ENCODE data around the gene CHD9. TPM values are rescaled to one million over a fixed set of nuclear protein-coding genes. Genes with fewer than 3 reads are reported as not detected.
A peak's percentile ranks its signal among the peaks of the same experiment; 100 is the strongest.

CHD9 gene
- total RNA-seq, 2 donors from 2014 or later = 39.2 to 66.1 TPM

GRCh38 chr16:53209877-53210276 lies 155.1 kb downstream of the CHD9 start:
- TF ChIP-seq, protein P1, sequence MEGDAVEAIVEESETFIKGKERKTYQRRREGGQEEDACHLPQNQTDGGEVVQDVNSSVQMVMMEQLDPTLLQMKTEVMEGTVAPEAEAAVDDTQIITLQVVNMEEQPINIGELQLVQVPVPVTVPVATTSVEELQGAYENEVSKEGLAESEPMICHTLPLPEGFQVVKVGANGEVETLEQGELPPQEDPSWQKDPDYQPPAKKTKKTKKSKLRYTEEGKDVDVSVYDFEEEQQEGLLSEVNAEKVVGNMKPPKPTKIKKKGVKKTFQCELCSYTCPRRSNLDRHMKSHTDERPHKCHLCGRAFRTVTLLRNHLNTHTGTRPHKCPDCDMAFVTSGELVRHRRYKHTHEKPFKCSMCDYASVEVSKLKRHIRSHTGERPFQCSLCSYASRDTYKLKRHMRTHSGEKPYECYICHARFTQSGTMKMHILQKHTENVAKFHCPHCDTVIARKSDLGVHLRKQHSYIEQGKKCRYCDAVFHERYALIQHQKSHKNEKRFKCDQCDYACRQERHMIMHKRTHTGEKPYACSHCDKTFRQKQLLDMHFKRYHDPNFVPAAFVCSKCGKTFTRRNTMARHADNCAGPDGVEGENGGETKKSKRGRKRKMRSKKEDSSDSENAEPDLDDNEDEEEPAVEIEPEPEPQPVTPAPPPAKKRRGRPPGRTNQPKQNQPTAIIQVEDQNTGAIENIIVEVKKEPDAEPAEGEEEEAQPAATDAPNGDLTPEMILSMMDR (IDR thresholded peaks at IDR 0.05) = no peak
- Histone ChIP-seq H3K9ac (ENCODE audit: low read depth in 2 of 2, low read length in 2 of 2) (no peak overlapping the region), H3K9me3 (no peaks in the 10 kb centered on the region), H3K4me1 (peaks cover 7% of the 10 kb centered on the region), H3K27me3 (no peaks in the 10 kb centered on the region), H3K36me3 (no peaks in the 10 kb centered on the region), H3K27ac (no peak overlapping the region), H3K4me3 (peak overlapping the region; percentile 4)
- intact Hi-C loops (cut with DNase I) = loop anchor here (5.0 to 10.0 kb wide), 2 partner anchors 55 to 153 kb away; no protein-coding TSS in a partner anchor
- no peak for DNase-seq

DNA sequence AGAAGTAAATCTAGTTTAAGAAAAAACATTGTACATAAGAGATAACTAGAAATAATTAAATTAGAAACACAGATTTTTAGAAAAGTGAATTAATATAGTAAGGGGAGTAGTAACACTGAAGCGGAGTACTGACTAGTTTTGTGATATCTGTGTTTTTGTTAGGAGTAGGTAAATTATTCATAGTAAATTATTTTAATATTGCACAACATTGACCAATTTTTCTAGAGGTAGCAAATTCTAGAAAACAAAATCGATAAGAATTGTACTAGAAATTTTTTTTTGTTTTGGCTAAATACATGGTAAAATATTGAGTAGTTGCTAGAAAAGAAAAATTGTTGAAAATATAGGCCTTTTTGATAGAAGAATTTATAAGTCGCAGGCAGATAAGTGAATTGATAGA lies 156.5 kb downstream of the CHD9 start:
- H3K27me3 ChIP-seq = no peaks in the 10 kb centered on the region
- no peaks in the 10 kb centered on the region for H3K36me3 ChIP-seq
- intact Hi-C loops (cut with DNase I) = no loop called here
- H3K4me1 ChIP-seq = peaks cover 7% of the 10 kb centered on the region
- H3K9ac ChIP-seq (ENCODE audit: low read depth in 2 of 2, low read length in 2 of 2) = no peak overlapping the region
- no peak overlapping the region for H3K4me3 ChIP-seq
- TF ChIP-seq, protein P1 (IDR thresholded peaks at IDR 0.05) = no peak
- no peaks in the 10 kb centered on the region for H3K9me3 ChIP-seq
- no peak overlapping the region for H3K27ac ChIP-seq
- DNase-seq = no peak

GRCh38 chr16:53212893-53213223 lies 158.1 kb downstream of the CHD9 start:
- H3K27ac ChIP-seq = no peak overlapping the region
- no peaks in the 10 kb centered on the region for H3K27me3 ChIP-seq
- no peaks in the 10 kb centered on the region for H3K36me3 ChIP-seq
- intact Hi-C loops (cut with DNase I) = no loop called here
- TF ChIP-seq, protein P1 (IDR thresholded peaks at IDR 0.05) = no peak
- H3K9ac ChIP-seq (ENCODE audit: low read depth in 2 of 2, low read length in 2 of 2) = no peak overlapping the region
- no peaks in the 10 kb centered on the region for H3K9me3 ChIP-seq
- H3K4me1 ChIP-seq = peaks cover 5% of the 10 kb centered on the region
- no peak for DNase-seq
- H3K4me3 ChIP-seq = no peak overlapping the region

- H3K4me1 ChIP-seq = peaks cover 3% of the 10 kb centered on the region
- intact Hi-C loops (cut with DNase I) = no loop called here
- H3K9ac ChIP-seq (ENCODE audit: low read depth in 2 of 2, low read length in 2 of 2) = no peak overlapping the region
- H3K27me3 ChIP-seq = no peaks in the 10 kb centered on the region
- no peak overlapping the region for H3K4me3 ChIP-seq
- H3K9me3 ChIP-seq = no peaks in the 10 kb centered on the region
- DNase-seq = no peak
- TF ChIP-seq, protein P1 (IDR thresholded peaks at IDR 0.05) = no peak
- H3K36me3 ChIP-seq = no peaks in the 10 kb centered on the region
- H3K27ac ChIP-seq = no peak overlapping the region
Observed at GRCh38 chr16:53213542-53213941, 158.8 kb downstream of the CHD9 start.

DNA sequence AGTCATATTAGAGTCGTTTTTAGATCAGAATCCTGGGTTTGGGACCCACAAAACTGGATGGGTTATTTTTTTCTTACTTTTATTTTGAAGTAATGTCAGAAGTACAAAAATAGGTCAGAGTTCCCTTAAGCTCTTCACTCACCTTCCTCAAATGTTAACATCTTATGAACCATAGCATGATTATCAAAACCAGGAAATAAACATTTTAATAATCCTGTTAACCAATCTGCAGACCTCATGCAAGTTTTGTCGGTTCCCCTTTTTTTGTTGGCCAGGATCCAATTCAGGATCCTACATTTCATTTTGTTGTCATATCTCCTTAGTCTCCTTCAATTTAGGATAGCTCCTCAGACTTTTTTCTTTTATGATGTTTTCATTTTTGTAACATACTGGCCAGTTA lies 162.0 kb downstream of the CHD9 start:
- Histone ChIP-seq H3K4me3 (no peak overlapping the region), H3K27ac (no peak overlapping the region), H3K36me3 (no peaks in the 10 kb centered on the region), H3K9ac (ENCODE audit: low read depth in 2 of 2, low read length in 2 of 2) (no peak overlapping the region), H3K9me3 (no peaks in the 10 kb centered on the region), H3K4me1 (peaks cover 3% of the 10 kb centered on the region), H3K27me3 (no peaks in the 10 kb centered on the region)
- no peak for DNase-seq
- TF ChIP-seq, protein P1 (IDR thresholded peaks at IDR 0.05) = no peak
- intact Hi-C loops (cut with DNase I) = no loop called here

DNA sequence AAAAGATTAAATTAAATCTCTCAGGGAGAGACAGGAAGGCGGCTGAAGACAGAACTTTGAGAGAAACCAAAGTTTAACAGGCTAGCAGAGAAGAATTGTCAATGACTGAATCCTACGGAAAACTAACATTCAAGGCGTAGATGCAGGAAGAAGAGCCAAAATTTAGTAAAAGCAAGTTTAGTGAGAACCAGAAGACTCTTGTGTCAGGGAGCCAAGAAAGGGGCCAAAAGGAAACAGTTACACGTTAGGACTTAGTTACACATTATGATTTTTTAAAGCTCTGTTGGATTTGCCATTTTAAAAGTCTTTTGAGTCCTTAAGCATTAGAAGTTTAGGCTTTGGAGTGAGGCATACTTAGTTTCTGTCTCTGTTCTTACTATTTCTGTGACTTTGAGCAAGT lies 164.6 kb downstream of the CHD9 start:
- H3K9ac ChIP-seq (ENCODE audit: low read depth in 2 of 2, low read length in 2 of 2) = no peak overlapping the region
- TF ChIP-seq, protein P1 (IDR thresholded peaks at IDR 0.05) = no peak
- no peaks in the 10 kb centered on the region for H3K36me3 ChIP-seq
- H3K4me3 ChIP-seq = no peak overlapping the region
- no peak for DNase-seq
- no peaks in the 10 kb centered on the region for H3K27me3 ChIP-seq
- intact Hi-C loops (cut with DNase I) = no loop called here
- no peaks in the 10 kb centered on the region for H3K9me3 ChIP-seq
- peak overlapping the region; percentile 3 for H3K27ac ChIP-seq
- H3K4me1 ChIP-seq = no peaks in the 10 kb centered on the region
